ENCODE data around the gene CAMTA1.

CAMTA1 gene

DNA sequence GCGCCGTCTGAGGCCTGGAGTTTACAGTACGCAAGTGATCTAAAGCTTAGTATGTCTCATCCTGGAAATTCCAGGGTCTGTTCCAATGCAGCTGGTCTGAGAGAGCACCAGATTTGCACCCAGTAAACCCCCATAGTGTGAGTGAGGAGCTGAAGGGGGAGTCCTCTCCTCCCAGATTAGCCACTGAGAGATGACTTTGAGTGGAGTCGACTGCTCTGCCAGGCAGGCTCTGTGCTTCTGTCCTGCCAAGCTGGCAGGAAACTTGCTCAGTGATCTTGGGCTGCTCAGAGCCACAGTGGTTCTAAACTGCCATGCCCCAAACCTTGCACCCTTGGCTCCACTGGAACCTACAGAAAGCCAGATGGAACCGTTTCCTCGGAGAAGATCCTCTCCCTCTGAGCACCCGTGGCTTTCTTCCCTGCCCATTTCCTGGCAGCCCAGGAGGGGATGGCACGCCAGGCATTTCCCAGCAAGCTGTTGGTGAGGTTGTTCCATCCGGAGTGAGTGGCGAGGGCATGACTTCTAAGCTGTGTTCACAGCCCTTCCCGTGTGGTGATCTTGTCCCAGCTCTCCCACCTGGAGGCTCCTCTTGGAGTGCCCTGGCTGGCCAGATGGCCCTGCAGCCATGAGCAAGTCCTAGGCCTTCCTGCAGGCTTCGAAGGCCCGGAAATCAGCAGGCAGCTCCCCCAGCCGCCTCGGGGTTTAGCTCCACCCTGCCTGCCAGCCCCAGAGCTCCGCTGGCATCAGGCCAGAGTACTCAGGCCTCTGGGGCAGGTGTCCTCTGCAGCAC is 859.9 kb downstream of the CAMTA1 start:
- Histone ChIP-seq H3K27ac (ENCODE audit: low read depth, low read length, severe bottlenecking) (no peak overlapping the region), H3K9me3 (ENCODE audit: control insufficient read depth, low read length) (no peaks in the 10 kb centered on the region), H3K4me1 (ENCODE audit: control insufficient read depth, insufficient read depth, low read length, poor library complexity, severe bottlenecking) (peaks cover 10% of the 10 kb centered on the region), H3K4me3 (ENCODE audit: extremely low read depth, insufficient read depth, low read length, poor library complexity, severe bottlenecking) (no peak overlapping the region), H3K36me3 (ENCODE audit: control insufficient read depth, insufficient read depth, low read length) (no peaks in the 10 kb centered on the region)
- 90 to 94% methylated on average over 16 of the region's 16 CpGs for WGBS, 2 experiments (ENCODE audit: insufficient coverage in 2 of 2)

DNA sequence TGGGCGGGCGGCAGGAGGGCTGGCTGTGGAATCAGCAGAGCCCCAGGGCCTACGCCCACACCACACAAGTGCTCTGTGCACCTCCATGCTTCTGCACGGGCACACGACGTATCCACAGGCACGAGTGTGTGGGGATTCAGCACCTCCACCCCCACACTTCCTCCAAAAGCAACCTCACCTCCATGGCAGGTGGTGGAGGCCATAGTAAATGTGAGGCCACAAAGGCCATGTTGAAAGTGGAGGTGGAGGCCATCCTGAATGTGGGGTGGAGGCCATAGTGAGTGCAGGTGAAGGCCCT is 860.4 kb downstream of the CAMTA1 start:
- WGBS, 2 experiments (ENCODE audit: insufficient coverage in 2 of 2), result 95% methylated on average over 3 of the region's 7 CpGs; no CpG with 5 or more reads in 1 of the 2 experiments
- H3K36me3 ChIP-seq (ENCODE audit: control insufficient read depth, insufficient read depth, low read length), result no peaks in the 10 kb centered on the region
- no peak overlapping the region for H3K27ac ChIP-seq (ENCODE audit: low read depth, low read length, severe bottlenecking)
- H3K9me3 ChIP-seq (ENCODE audit: control insufficient read depth, low read length), result no peaks in the 10 kb centered on the region
- H3K4me3 ChIP-seq (ENCODE audit: extremely low read depth, insufficient read depth, low read length, poor library complexity, severe bottlenecking), result no peak overlapping the region
- peaks cover 10% of the 10 kb centered on the region for H3K4me1 ChIP-seq (ENCODE audit: control insufficient read depth, insufficient read depth, low read length, poor library complexity, severe bottlenecking)

DNA sequence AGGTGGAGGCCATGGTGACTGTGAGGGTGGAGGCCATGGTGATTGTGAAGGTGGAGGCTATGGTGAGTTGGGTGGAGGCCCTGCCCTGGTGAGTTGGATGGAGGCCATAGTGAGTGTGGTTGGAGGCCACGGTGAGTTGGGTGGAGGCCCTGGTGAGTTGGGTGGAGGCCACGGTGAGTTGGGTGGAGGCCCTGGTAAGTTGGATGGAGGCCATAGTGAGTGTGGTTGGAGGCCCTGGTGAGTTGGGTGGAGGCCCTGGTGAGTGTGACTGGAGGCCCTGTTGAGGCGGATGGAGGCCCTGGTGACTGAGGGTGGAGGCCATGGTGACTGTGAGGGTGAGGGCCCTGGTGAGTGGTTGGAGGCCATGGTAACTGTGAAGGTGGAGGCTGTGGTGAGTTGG is 860.9 kb downstream of the CAMTA1 start:
- H3K36me3 ChIP-seq (ENCODE audit: control insufficient read depth, insufficient read depth, low read length), result no peaks in the 10 kb centered on the region

DNA sequence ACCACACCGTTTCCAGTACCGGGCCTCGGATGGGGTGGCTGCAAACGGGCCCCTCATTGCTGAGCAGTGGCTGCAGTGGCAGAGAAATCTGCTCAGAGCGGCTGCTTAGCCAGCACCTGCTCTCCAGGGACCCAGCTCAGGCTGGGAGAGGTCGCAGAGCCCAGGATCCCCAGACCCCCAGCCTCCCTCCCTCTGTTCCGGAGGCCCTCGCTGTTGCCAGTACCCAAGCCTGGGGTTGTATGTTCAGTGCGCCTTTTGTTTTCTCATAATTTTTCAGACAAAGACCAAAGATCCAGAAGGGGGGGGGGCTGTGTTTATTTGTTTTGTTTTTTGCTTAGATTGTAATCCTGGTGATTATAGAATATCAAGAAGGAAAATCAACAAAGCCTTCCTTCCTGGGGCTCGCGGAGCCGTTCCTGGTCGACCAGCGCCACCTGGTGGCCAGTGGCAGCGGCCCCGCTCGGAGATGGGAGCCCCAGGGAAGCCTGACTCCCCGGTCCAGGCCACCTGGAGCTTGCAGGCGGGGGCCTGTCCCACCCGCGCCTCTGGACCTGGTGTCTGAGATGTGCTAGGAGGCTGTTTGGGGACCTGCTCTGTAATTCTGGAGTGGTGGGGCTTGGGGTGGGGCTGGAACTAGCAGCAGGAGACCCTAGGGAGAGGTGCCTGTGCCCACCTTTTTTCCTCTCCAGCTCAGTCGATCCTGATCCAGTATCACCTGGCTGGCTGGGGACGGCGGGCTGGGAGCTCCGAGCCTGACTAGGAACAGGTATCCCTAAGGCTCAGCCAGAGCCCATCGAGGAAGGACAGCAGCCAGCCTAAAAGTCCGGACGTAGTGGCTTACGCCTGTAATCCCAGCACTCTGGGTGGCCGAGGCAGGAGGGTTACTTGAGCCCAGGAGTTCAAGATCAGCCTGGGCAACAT is 862.0 kb downstream of the CAMTA1 start:
- 53 to 61% methylated on average over 21 to 25 of the region's 30 CpGs for WGBS, 2 experiments (ENCODE audit: insufficient coverage in 2 of 2)
- H3K36me3 ChIP-seq (ENCODE audit: control insufficient read depth, insufficient read depth, low read length), result no peaks in the 10 kb centered on the region

More for the DNA sequence above, 860.9 kb downstream of the CAMTA1 start:
- H3K4me3 ChIP-seq (ENCODE audit: extremely low read depth, insufficient read depth, low read length, poor library complexity, severe bottlenecking), result no peak overlapping the region
- no peak overlapping the region for H3K27ac ChIP-seq (ENCODE audit: low read depth, low read length, severe bottlenecking)
- 100% methylated on average over 2 to 3 of the region's 3 CpGs for WGBS, 2 experiments (ENCODE audit: insufficient coverage in 2 of 2)
- H3K9me3 ChIP-seq (ENCODE audit: control insufficient read depth, low read length), result no peaks in the 10 kb centered on the region
- H3K4me1 ChIP-seq (ENCODE audit: control insufficient read depth, insufficient read depth, low read length, poor library complexity, severe bottlenecking), result peaks cover 10% of the 10 kb centered on the region

DNA sequence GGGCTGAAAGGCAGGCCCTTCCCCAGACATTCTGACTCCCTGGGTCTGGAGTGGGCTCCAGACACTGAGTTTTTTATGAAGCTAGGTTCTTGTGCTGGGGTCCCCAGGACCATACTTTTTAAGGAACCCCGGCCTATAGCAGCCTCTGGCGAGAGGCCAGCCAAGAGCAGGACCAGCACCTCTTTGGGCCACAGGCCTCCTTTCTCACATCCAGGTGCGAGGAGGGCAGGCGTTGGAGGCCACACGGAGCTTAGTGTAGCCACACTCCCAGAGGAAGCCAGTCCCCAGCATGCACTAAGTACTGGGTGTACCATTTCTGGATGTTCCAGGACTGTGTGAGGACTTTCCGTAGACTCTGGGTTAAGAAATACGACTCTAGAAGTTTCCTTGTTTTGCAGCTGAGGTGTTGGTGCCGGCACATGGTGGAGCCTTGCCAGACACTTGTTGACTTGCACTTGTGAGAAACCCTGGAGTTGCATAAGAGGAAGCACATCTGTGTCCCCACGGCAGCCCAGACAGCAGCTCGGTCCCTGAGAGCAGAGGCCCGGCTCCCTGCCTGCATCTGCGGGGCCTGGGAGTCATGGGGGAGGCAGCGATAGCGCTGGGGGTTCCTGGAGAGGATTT is 863.6 kb downstream of the CAMTA1 start:
- Histone ChIP-seq H3K9me3 (ENCODE audit: control insufficient read depth, low read length) (no peaks in the 10 kb centered on the region), H3K4me3 (ENCODE audit: extremely low read depth, insufficient read depth, low read length, poor library complexity, severe bottlenecking) (no peak overlapping the region), H3K4me1 (ENCODE audit: control insufficient read depth, insufficient read depth, low read length, poor library complexity, severe bottlenecking) (peaks cover 3% of the 10 kb centered on the region), H3K27ac (ENCODE audit: low read depth, low read length, severe bottlenecking) (no peak overlapping the region), H3K36me3 (ENCODE audit: control insufficient read depth, insufficient read depth, low read length) (no peaks in the 10 kb centered on the region)
- WGBS, 2 experiments (ENCODE audit: insufficient coverage in 2 of 2), result 86 to 95% methylated on average over 14 of the region's 14 CpGs

More for the DNA sequence above, 862.0 kb downstream of the CAMTA1 start:
- no peak overlapping the region for H3K4me3 ChIP-seq (ENCODE audit: extremely low read depth, insufficient read depth, low read length, poor library complexity, severe bottlenecking)
- H3K4me1 ChIP-seq (ENCODE audit: control insufficient read depth, insufficient read depth, low read length, poor library complexity, severe bottlenecking), result peaks cover 6% of the 10 kb centered on the region
- H3K27ac ChIP-seq (ENCODE audit: low read depth, low read length, severe bottlenecking), result no peak overlapping the region
- no peaks in the 10 kb centered on the region for H3K9me3 ChIP-seq (ENCODE audit: control insufficient read depth, low read length)

DNA sequence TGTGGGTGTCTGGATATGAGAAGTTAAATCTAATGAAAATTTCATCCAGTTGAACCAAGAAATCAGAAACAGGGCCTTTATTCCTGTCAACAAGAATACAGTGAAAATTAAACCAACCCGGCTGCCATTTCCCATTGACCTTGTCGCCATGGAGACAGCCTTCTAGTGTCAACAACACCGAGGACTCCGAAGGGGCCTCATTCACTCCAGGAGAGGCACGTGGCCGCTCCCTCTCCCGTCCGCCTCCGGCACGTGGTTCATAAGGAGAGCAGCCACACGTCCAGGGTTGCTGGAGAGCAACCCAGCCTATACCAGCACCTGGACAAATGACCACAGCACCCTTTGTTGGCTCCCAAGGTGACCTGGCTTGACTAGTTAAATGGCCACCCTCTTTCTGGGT is 865.5 kb downstream of the CAMTA1 start:
- H3K4me3 ChIP-seq (ENCODE audit: extremely low read depth, insufficient read depth, low read length, poor library complexity, severe bottlenecking), result no peak overlapping the region
- H3K27ac ChIP-seq (ENCODE audit: low read depth, low read length, severe bottlenecking), result no peak overlapping the region
- 68 to 86% methylated on average over 7 to 10 of the region's 11 CpGs for WGBS, 2 experiments (ENCODE audit: insufficient coverage in 2 of 2)
- H3K36me3 ChIP-seq (ENCODE audit: control insufficient read depth, insufficient read depth, low read length), result no peaks in the 10 kb centered on the region
- H3K9me3 ChIP-seq (ENCODE audit: control insufficient read depth, low read length), result no peaks in the 10 kb centered on the region
- H3K4me1 ChIP-seq (ENCODE audit: control insufficient read depth, insufficient read depth, low read length, poor library complexity, severe bottlenecking), result no peaks in the 10 kb centered on the region

DNA sequence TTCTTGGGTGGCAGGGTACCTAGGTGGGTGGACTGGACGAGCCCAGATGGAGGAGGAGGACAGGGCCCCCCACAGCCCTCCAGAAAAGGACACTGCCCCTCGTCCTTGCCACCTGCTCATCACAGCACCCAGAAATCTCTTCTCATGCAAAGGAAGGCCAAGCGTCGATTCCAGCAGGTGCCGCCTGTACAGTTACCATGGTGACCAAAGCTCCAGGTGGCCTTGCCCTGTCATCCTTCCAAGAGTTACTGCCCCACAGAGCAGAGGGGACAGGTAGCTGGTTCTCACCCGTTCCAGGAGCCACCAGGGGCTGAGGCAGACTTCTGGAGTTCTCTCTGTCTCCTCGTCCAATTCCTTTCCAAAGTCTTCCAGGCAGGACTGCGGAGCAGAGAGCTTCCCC is 865.9 kb downstream of the CAMTA1 start:
- H3K9me3 ChIP-seq (ENCODE audit: control insufficient read depth, low read length), result no peaks in the 10 kb centered on the region
- H3K27ac ChIP-seq (ENCODE audit: low read depth, low read length, severe bottlenecking), result no peak overlapping the region
- 73 to 77% methylated on average over 8 of the region's 8 CpGs for WGBS, 2 experiments (ENCODE audit: insufficient coverage in 2 of 2)
- H3K36me3 ChIP-seq (ENCODE audit: control insufficient read depth, insufficient read depth, low read length), result no peaks in the 10 kb centered on the region
- H3K4me1 ChIP-seq (ENCODE audit: control insufficient read depth, insufficient read depth, low read length, poor library complexity, severe bottlenecking), result no peaks in the 10 kb centered on the region
- no peak overlapping the region for H3K4me3 ChIP-seq (ENCODE audit: extremely low read depth, insufficient read depth, low read length, poor library complexity, severe bottlenecking)

DNA sequence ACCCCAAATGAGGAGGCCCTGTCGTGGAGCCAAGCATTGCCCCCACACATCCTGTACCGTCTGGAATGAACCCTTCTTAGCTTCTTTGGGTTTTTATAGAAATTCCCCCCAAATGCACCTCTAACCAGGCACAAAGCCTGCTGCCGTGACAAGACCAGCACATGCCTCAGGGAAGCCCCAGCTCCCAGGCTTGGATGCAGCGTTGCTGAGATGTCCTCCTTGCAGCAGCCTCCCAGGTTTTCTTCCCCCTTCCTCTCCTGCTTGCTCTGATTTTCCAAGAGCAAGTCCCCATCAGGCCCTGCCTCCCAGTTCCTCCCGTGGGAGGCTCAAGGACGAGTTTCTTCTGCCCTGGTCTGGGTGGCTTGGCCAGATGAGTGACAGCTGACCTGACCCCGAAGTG is 866.8 kb downstream of the CAMTA1 start:
- no peaks in the 10 kb centered on the region for H3K36me3 ChIP-seq (ENCODE audit: control insufficient read depth, insufficient read depth, low read length)
- 80 to 85% methylated on average over 5 to 7 of the region's 7 CpGs for WGBS, 2 experiments (ENCODE audit: insufficient coverage in 2 of 2)
- no peak overlapping the region for H3K4me3 ChIP-seq (ENCODE audit: extremely low read depth, insufficient read depth, low read length, poor library complexity, severe bottlenecking)

DNA sequence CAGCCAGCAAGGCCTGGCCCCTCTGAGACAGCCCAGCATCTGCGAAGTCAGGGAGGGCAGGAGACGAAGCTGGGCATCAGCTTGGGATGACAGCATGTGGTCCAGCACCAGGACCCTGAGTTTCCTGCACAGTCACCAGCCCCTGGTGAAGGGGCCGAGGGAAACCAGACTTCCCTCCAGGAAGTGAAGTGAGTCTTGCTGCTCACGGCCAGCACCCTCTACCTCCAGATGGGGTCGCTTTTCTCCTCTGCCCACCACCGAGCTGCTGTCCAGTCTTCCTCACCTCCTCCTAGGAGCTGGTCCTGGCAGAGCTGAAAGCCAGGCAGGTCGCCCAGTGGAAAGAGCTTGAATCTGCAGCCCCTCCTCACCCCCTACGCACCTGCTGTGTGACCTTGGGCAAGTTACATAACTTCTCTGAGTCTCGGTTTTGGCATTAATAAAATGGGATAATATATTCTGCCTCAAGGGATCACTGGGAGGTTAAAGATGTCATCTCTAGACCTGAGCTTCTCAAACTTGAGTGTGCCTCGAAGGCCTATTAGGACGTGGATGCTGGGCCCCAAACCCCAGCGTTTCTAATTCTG is 867.4 kb downstream of the CAMTA1 start:
- Histone ChIP-seq H3K4me3 (ENCODE audit: extremely low read depth, insufficient read depth, low read length, poor library complexity, severe bottlenecking) (no peak overlapping the region), H3K27ac (ENCODE audit: low read depth, low read length, severe bottlenecking) (no peak overlapping the region), H3K4me1 (ENCODE audit: control insufficient read depth, insufficient read depth, low read length, poor library complexity, severe bottlenecking) (no peaks in the 10 kb centered on the region), H3K9me3 (ENCODE audit: control insufficient read depth, low read length) (no peaks in the 10 kb centered on the region), H3K36me3 (ENCODE audit: control insufficient read depth, insufficient read depth, low read length) (no peaks in the 10 kb centered on the region)
- 77 to 86% methylated on average over 9 of the region's 12 CpGs for WGBS, 2 experiments (ENCODE audit: insufficient coverage in 2 of 2)

More for the DNA sequence above, 866.8 kb downstream of the CAMTA1 start:
- no peaks in the 10 kb centered on the region for H3K4me1 ChIP-seq (ENCODE audit: control insufficient read depth, insufficient read depth, low read length, poor library complexity, severe bottlenecking)
- no peaks in the 10 kb centered on the region for H3K9me3 ChIP-seq (ENCODE audit: control insufficient read depth, low read length)
- no peak overlapping the region for H3K27ac ChIP-seq (ENCODE audit: low read depth, low read length, severe bottlenecking)

DNA sequence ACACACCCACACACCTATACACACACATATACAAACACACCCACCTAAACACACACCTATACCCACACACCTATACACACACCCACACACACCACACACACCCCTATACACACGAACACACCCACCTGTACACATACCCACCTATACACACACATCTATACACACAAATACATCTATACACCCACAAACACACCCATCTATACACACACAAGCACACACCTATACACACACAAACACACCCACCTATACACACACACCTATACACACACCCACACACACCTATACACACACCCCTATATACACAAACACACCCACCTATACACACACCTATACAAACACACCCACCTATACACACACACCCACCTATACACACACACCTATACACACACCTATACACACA is 869.5 kb downstream of the CAMTA1 start:
- Histone ChIP-seq H3K4me3 (ENCODE audit: extremely low read depth, insufficient read depth, low read length, poor library complexity, severe bottlenecking) (no peak overlapping the region), H3K9me3 (ENCODE audit: control insufficient read depth, low read length) (no peaks in the 10 kb centered on the region), H3K4me1 (ENCODE audit: control insufficient read depth, insufficient read depth, low read length, poor library complexity, severe bottlenecking) (no peaks in the 10 kb centered on the region), H3K36me3 (ENCODE audit: control insufficient read depth, insufficient read depth, low read length) (no peaks in the 10 kb centered on the region), H3K27ac (ENCODE audit: low read depth, low read length, severe bottlenecking) (no peak overlapping the region)
- WGBS, 2 experiments (ENCODE audit: insufficient coverage in 2 of 2), result 62 to 69% methylated on average over 1 of the region's 1 CpG
